NCI-H2227 (cell line): ENCODE data around the gene PRUNE2.

Source experiments
- DNase-seq: peaks from one replicate; lab custom pipeline; 2025; ENCODE audit not compliant: unreplicated experiment; lab: John Stamatoyannopoulos, UW

Gene PRUNE2

DNA sequence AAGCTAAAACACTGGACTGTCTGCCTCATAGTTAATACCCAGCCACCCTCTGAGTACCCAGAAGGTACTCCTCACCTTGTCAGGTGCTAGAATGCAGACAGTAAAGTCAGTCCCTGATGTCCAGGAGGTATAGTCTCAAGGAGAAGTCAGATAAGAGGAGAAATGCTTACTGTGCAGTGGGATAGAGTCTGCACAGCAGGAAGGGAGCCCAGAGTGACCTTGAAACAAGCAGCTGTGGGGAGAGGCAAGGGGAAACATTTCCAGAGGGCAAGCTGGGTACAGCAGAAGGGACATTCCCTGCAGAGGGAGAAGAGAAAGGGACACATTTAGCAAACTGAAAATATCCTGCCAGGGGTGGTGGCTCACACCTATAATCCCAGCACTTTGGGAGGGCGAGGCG is 324.2 kb downstream of the PRUNE2 start:
- DNase-seq = no peak

GRCh38 chr9:76580820-76581219 is 325.1 kb downstream of the PRUNE2 start:
- no peak for DNase-seq

DNA sequence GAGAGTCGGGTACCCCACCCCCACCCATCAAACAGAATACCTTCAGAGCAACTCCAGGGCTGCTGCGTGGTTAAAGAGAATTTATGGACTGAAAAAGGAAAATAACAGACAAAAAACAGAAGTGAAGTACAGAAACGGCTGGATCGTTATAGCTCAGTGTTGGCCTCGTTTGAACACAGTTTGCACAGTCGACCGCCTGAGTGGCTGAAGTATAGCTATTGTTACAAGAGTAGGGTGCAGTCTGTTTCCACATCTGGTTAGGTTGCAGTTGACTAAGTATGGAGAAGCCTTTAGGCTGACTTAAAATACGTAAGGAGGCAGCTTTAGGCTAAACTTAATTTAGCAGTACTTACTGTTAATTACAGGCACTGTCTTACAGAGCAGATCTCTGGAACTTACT is 325.7 kb downstream of the PRUNE2 start:
- no peak for DNase-seq

- no peak for DNase-seq
These were observed 329.6 kb downstream of the PRUNE2 start for GRCh38 chr9:76576344-76576743.

GRCh38 chr9:76575761-76576160 is 330.2 kb downstream of the PRUNE2 start:
- DNase-seq = no peak

- no peak for DNase-seq
These were observed 331.8 kb downstream of the PRUNE2 start for GRCh38 chr9:76573905-76574760.

DNA sequence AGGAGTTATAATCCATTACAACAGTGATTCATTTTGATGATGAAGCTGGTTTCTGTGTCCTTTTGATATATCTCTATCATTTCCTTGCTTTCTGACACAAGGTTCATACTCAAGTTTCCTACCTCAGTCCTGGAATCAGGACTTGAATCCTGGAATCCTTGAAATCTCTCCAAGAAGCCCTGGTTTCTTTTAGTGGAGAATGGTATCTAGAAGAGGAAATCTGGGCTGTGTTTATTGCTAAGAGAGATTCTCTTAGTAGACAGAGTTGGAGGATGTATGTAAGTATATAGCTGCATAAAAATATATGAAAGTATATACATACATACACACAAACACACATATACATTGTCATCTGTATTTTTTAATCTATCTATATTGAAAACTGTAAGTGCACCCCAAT is 332.5 kb downstream of the PRUNE2 start:
- DNase-seq = no peak

DNA sequence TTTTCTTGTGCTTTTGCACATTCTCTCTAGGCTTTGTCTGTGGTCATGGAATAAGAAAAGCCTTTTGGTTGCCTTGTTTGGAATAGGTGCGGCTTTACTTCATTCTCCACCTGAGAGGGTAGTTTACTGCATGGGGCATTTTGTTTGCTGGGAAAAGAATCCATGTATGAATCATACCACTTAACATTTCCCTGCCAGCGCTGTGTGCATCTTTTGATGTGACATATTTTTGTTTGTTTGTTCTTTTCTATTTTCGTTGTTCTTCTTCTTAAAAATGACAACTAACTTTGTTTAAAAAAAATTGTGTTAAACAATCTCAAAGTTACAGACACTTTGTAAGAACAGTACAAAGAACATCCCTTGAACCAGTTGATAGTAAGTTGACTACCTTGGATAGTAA is 333.8 kb downstream of the PRUNE2 start:
- DNase-seq = no peak

DNA sequence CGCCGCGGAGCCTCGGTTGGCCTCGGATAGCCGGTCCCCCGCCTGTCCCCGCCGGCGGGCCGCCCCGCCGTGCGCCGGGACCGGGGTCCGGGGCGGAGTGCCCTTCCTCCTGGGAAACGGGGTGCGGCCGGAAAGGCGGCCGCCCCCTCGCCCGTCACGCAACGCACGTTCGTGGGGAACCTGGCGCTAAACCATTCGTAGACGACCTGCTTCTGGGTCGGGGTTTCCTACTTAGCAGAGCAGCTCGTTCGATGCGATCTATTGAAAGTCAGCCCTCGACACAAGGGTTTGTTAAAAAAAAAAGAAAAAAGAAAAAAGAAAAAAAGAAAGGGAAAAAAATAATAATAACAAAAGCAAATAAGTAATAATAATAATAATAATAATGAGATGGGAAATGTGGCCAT is 334.2 kb downstream of the PRUNE2 start:
- no peak for DNase-seq

DNA sequence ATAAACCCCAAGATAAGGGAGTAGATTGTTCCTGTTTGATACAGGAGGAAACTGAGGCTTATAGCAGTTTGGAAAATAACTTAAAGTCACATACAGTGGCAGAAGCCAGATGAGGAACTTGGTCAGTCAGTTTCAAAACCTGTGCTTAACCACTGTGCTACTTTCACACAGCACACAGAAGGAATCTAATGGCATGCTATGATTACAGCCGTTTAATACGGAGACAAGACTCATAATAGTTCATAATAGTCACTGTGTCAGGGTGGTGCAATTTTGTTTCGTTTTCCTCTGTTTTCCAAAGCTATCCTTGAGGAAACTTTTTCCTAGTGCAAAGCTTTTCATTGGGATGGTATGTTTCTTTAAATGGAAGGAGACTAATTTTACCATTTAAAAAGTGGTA is 334.6 kb downstream of the PRUNE2 start:
- no peak for DNase-seq

GRCh38 chr9:76570826-76571225 is 335.1 kb downstream of the PRUNE2 start:
- no peak for DNase-seq

DNA sequence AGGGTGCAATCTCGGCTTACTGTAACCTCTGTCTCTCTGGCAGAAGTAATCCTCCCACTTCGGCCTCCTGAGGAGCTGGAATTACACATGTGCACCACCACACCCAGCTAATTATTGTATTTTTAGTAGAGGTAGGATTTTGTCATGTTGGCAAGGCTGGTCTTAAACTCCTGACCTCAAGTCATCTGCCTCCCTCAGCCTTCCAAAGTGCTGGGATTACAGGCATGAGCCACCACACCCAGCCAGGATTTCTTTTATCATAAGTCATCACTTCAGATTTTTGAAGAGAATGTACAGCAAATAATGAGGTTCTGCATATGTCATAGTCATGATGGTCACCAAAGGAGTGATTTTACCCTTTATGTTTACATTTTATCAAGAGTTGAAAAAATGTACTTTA is 338.8 kb downstream of the PRUNE2 start:
- no peak for DNase-seq

- DNase-seq = no peak
These were observed 341.6 kb downstream of the PRUNE2 start for GRCh38 chr9:76564297-76564696.

DNA sequence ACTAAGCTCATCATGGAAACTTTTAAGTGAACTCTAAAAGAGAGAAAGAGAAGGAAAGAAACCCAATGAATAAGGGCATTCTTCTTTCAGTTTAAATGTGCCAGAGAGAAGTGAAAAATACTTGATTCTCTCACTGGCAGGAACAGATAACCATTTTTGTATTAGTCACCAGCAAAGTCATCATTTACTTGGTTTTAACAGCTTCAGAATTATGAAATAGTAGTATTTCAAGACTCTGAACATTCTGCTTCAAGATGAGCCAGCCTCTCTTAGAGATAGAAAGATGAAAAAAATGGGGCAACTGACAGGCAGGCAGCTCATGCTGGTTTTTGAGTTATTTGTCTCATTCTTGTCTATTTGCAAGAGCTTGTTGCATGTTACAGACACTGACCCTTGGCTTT is 343.4 kb downstream of the PRUNE2 start:
- no peak for DNase-seq

GRCh38 chr9:76561900-76562299 is 344.0 kb downstream of the PRUNE2 start:
- no peak for DNase-seq
